ENCODE data around the gene RPRM. TPM values are rescaled to one million over a fixed set of nuclear protein-coding genes. Genes with fewer than 3 reads are reported as not detected.

RPRM gene
- total and polyA plus RNA-seq, 2 of the 13 experiments (the other 11 are each of a cell fraction or from before 2014, with no cell fraction given), result not detected

DNA sequence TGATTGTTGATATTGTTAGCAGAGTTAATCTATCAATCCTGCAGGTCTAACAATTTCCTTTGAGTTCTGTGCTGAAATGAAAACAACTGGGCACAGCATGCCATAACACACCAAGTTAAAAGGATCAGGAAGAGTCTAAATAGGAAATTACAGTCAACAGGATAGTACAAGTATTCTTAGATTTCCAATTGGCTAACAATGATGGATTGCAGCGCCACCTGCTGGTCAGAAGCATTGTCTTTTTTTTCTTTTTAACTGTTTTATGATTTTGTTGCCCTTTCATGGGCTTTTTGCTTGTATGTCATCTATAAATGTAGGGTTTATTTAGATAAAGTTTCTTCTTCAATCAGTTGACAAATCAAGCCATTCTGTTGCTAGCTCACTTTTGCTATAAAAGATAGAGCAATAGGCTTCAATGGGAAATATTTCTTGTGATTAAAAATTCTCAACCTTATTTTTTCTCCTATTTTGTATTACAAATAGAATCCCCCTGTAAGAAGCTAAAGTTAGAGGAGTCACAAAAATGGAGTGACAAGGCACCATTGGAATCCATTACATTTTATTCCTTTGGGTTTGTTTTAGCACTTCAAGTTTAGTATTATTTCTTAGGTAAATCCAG, 40.8 kb upstream of the RPRM start (continued):
- TF ChIP-seq NCOA2 (CRISPR knock-in tag; IDR thresholded peaks at IDR 0.05), result 0 out of 2 replicates have a peak, but pooled peaks have one; percentile 14
- TF ChIP-seq STAG1 (CRISPR knock-in tag; IDR thresholded peaks at IDR 0.05), result peak; percentile 84
- TF ChIP-seq, protein P1, sequence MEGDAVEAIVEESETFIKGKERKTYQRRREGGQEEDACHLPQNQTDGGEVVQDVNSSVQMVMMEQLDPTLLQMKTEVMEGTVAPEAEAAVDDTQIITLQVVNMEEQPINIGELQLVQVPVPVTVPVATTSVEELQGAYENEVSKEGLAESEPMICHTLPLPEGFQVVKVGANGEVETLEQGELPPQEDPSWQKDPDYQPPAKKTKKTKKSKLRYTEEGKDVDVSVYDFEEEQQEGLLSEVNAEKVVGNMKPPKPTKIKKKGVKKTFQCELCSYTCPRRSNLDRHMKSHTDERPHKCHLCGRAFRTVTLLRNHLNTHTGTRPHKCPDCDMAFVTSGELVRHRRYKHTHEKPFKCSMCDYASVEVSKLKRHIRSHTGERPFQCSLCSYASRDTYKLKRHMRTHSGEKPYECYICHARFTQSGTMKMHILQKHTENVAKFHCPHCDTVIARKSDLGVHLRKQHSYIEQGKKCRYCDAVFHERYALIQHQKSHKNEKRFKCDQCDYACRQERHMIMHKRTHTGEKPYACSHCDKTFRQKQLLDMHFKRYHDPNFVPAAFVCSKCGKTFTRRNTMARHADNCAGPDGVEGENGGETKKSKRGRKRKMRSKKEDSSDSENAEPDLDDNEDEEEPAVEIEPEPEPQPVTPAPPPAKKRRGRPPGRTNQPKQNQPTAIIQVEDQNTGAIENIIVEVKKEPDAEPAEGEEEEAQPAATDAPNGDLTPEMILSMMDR (CRISPR knock-in tag; IDR thresholded peaks at IDR 0.05), result peak; percentile 79
- TF ChIP-seq, protein P2, sequence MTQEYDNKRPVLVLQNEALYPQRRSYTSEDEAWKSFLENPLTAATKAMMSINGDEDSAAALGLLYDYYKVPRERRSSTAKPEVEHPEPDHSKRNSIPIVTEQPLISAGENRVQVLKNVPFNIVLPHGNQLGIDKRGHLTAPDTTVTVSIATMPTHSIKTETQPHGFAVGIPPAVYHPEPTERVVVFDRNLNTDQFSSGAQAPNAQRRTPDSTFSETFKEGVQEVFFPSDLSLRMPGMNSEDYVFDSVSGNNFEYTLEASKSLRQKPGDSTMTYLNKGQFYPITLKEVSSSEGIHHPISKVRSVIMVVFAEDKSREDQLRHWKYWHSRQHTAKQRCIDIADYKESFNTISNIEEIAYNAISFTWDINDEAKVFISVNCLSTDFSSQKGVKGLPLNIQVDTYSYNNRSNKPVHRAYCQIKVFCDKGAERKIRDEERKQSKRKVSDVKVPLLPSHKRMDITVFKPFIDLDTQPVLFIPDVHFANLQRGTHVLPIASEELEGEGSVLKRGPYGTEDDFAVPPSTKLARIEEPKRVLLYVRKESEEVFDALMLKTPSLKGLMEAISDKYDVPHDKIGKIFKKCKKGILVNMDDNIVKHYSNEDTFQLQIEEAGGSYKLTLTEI (CRISPR knock-in tag; conservative IDR thresholded peaks at IDR 0.05), result no peak

DNA sequence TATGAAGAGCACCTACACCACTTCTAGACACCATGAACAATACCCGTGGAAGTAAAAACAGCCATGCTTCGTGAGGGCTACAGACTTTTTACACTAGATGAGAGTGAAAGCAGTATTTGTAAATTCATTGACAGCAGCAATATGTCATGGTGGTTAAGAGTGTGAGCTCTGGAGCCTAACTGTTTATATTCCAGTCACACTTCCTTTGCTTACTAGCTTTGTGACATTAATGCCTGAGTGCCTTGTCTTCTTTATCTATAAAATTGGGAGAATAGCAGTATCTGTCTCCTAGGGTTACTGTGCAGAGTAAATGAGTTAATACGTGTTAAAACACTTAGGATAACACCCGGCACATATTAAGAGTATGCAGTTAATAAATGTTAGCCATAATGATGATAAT, 33.8 kb upstream of the RPRM start:
- FAIRE-seq, result no peak
- H3K4me1 ChIP-seq (ENCODE audit: insufficient read depth, low read length), result no peaks in the 10 kb centered on the region
- ATAC-seq, result no peak
- no peaks in the 10 kb centered on the region; a peak in 1 of 5 replicates for H3K27me3 ChIP-seq (ENCODE audit: control insufficient read depth in 1 of 2, insufficient read depth in 2 of 2, low read length in 2 of 2)
- H3K4me2 ChIP-seq (ENCODE audit: low read depth, low read length), result no peak overlapping the region
- H3K79me2 ChIP-seq (ENCODE audit: insufficient read depth, low read length), result no peaks in the 10 kb centered on the region
- in situ Hi-C loops (cut with HindIII; ENCODE audit: extremely low pct_ligation_motif_present, low pct_unique_long_range_greater_than_20kb), result no loop called here
- no peak for TF ChIP-seq HOXA7 (CRISPR knock-in tag; IDR thresholded peaks at IDR 0.05)
- TF ChIP-seq ZSCAN31 (CRISPR knock-in tag; IDR thresholded peaks at IDR 0.05; ENCODE audit: low read depth), result no peak
- no peak for TF ChIP-seq PHB2 (IDR thresholded peaks at IDR 0.05; ENCODE audit: partially characterized antibody)
- no peak for TF ChIP-seq MED13 (CRISPR knock-in tag; IDR thresholded peaks at IDR 0.05)
- TF ChIP-seq MED1 (CRISPR knock-in tag; IDR thresholded peaks at IDR 0.05), result no peak
- no peak for TF ChIP-seq TAF1 (CRISPR knock-in tag; IDR thresholded peaks at IDR 0.05)
- no peak for TF ChIP-seq FOXK2 (IDR thresholded peaks at IDR 0.05)
- TF ChIP-seq, protein P3, sequence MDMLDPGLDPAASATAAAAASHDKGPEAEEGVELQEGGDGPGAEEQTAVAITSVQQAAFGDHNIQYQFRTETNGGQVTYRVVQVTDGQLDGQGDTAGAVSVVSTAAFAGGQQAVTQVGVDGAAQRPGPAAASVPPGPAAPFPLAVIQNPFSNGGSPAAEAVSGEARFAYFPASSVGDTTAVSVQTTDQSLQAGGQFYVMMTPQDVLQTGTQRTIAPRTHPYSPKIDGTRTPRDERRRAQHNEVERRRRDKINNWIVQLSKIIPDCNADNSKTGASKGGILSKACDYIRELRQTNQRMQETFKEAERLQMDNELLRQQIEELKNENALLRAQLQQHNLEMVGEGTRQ (IDR thresholded peaks at IDR 0.05; ENCODE audit: low read depth, low read length), result no peak
- TF ChIP-seq, protein P3 (CRISPR knock-in tag; IDR thresholded peaks at IDR 0.05; ENCODE audit: borderline replicate concordance), result no peak
- POLR2A ChIA-PET, result no interaction called here
- H2AFZ ChIP-seq (ENCODE audit: low read length), result no peak overlapping the region
- no peaks in the 10 kb centered on the region for H4K20me1 ChIP-seq (ENCODE audit: insufficient read depth, low read length)
- intact Hi-C loops (cut with micrococcal nuclease; ENCODE audit: unreplicated experiment), result no loop called here
- H3K27ac ChIP-seq (ENCODE audit: extremely low read length, insufficient read depth, low read length), result no peak overlapping the region
- H3K9me3 ChIP-seq (ENCODE audit: low read length), result peaks cover 8% of the 10 kb centered on the region; the same call in 1 of the 2 replicates
- no peak overlapping the region for H3K9ac ChIP-seq (ENCODE audit: insufficient read depth, low read depth, low read length)
- no peak overlapping the region for H3K4me3 ChIP-seq (replicated peaks in 1 of 3; ENCODE audit: insufficient read depth in 1 of 3, low read depth in 2 of 3, low read length in 3 of 3)
- WGBS (ENCODE audit: low lambda C conversion rate), result 12% methylated on average over 4 of the region's 4 CpGs
- no peaks in the 10 kb centered on the region for H3K36me3 ChIP-seq (replicated peaks in 1 of 2; ENCODE audit: control insufficient read depth in 1 of 2, insufficient read depth in 2 of 2, low read length in 2 of 2)
- DNase-seq (ENCODE audit: low spot score), result no peak
- CTCF ChIA-PET (ENCODE audit: low intra/inter-chr PET ratio, low total read pairs), result no interaction called here
- BruUV-seq (replicated peaks), result no TSS peak

Data from HepG2 (cell line).